GM12891 (cell line): ENCODE data around the gene UIMC1.

Experiments used
- DNase-seq: peaks from one replicate; pipeline ENCODE4 v3.0.0; 2011; ENCODE audit warnings: low spot score; ENCODE audit not compliant: insufficient read length
- FAIRE-seq: peaks from 2 replicates; lab custom pipeline; 2011; peaks lifted over from hg19 to GRCh38; lab: Jason Lieb, UNC
- PAX5 ChIP-seq: IDR thresholded peaks from 2 replicates; pipeline ENCODE4 v1.6.1; 2011; ENCODE audit warnings: low read length, moderate library complexity, mild to moderate bottlenecking; ENCODE audit not compliant: insufficient read depth, severe bottlenecking
- POLR2A ChIP-seq: IDR thresholded peaks from 2 replicates; pipeline ENCODE4 v1.6.1; 2011; ENCODE audit warnings: low read depth, low read length, control low read depth
- POLR2AphosphoS5 ChIP-seq: IDR thresholded peaks from 2 replicates; pipeline ENCODE4 v1.6.1; 2011; ENCODE audit warnings: low read depth, low read length, control low read depth
- POU2F2 ChIP-seq: IDR thresholded peaks from 2 replicates; pipeline ENCODE4 v1.6.1; 2011; ENCODE audit warnings: low read depth, mild to moderate bottlenecking, control low read depth, low read length, moderate library complexity
- SPI1 ChIP-seq: IDR thresholded peaks from 2 replicates; pipeline ENCODE4 v1.6.1; 2011; ENCODE audit warnings: low read depth, low read length, control low read depth
- TAF1 ChIP-seq: IDR thresholded peaks from 2 replicates; pipeline ENCODE4 v1.6.1; 2011; ENCODE audit warnings: low read depth, low read length, control low read depth

Gene UIMC1

GRCh38 chr5:176890455-176891330, 115.9 kb downstream of the UIMC1 start:
- FAIRE-seq (no peak), DNase-seq (no peak)
- TF ChIP-seq TAF1 = no peak
- TF ChIP-seq POU2F2 = no peak
- no peak for TF ChIP-seq SPI1
- TF ChIP-seq POLR2A = no peak
- TF ChIP-seq POLR2AphosphoS5 = no peak
- no peak for TF ChIP-seq PAX5

- no peak for TF ChIP-seq PAX5
- no peak for TF ChIP-seq SPI1
- TF ChIP-seq POU2F2 = no peak
- TF ChIP-seq POLR2AphosphoS5 = no peak
- TF ChIP-seq POLR2A = no peak
- TF ChIP-seq TAF1 = no peak
- DNase-seq (no peak), FAIRE-seq (no peak)
These were observed 117.0 kb downstream of the UIMC1 start for GRCh38 chr5:176889321-176890280.

GRCh38 chr5:176888865-176889165, 117.8 kb downstream of the UIMC1 start:
- TF ChIP-seq SPI1 = no peak
- no peak for TF ChIP-seq TAF1
- TF ChIP-seq POLR2A = no peak
- no peak for TF ChIP-seq POU2F2
- TF ChIP-seq PAX5 = no peak
- no peak for TF ChIP-seq POLR2AphosphoS5
- FAIRE-seq (no peak), DNase-seq (no peak)

GRCh38 chr5:176888016-176888864, 118.3 kb downstream of the UIMC1 start:
- FAIRE-seq (no peak), DNase-seq (no peak)
- TF ChIP-seq SPI1 (no peak), POU2F2 (no peak), PAX5 (no peak), POLR2A (no peak), POLR2AphosphoS5 (no peak), TAF1 (no peak)

GRCh38 chr5:176887252-176887849, 119.2 kb downstream of the UIMC1 start:
- TF ChIP-seq PAX5 = no peak
- TF ChIP-seq POU2F2 = no peak
- no peak for TF ChIP-seq POLR2AphosphoS5
- no peak for TF ChIP-seq SPI1
- no peak for TF ChIP-seq POLR2A
- no peak for TF ChIP-seq TAF1
- no peak for DNase-seq
- no peak for FAIRE-seq

- no peak for DNase-seq
- FAIRE-seq = no peak
- TF ChIP-seq PAX5 = no peak
- no peak for TF ChIP-seq POLR2A
- no peak for TF ChIP-seq SPI1
- TF ChIP-seq POU2F2 = no peak
- no peak for TF ChIP-seq TAF1
- no peak for TF ChIP-seq POLR2AphosphoS5
These were observed 120.0 kb downstream of the UIMC1 start for GRCh38 chr5:176886336-176887251.

- DNase-seq (no peak), FAIRE-seq (no peak)
- TF ChIP-seq TAF1 (no peak), POLR2AphosphoS5 (no peak), POLR2A (no peak), PAX5 (no peak), POU2F2 (no peak), SPI1 (no peak)
These were observed 122.0 kb downstream of the UIMC1 start for GRCh38 chr5:176884571-176884890.
